ENCODE results near the gene MLN. TPM values are rescaled to one million over a fixed set of nuclear protein-coding genes. Genes with fewer than 3 reads are reported as not detected.

MLN gene
- total RNA-seq, 4 donors from 2014 or later: not detected

DNA sequence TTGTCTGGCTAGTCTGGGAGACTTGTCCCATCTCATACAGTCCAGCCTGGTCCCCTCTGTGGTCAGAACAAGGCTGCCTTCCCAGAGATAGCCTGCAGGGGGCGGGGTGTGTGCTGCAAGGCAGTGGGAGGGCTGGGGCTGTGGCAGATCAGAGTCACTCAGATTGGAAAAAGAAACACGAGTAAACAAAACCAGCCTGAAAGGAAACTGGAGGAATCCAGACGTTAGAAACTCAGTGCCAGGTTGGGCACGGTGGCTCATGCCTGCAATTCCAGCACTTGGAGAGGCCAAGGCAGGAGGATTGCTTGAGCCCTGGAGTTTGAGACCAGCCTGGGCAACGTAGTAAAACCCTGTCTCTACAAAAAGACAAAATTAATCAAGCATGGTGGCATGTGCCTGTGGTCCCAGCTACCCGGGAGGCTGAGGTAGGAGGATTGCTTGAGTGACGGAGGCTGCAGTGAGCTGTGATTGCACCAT, 35.1 kb downstream of the MLN start:
- Histone ChIP-seq H3K36me3 (peaks cover 12 to 16% of the 10 kb centered on the region in 2 donors), H3K4me3 (replicated peaks in 1 of 3) (no peak overlapping the region), H3K9me3 (no peaks in the 10 kb centered on the region), H3K27ac (peak overlapping the region; percentile 33 to 93 (median 81)), H3K27me3 (no peaks in the 10 kb centered on the region), H3K4me1 (peaks cover 26 to 42% of the 10 kb centered on the region in 2 donors)
- DNase-seq: peak; percentile 80 to 86
- TF ChIP-seq, protein P1, sequence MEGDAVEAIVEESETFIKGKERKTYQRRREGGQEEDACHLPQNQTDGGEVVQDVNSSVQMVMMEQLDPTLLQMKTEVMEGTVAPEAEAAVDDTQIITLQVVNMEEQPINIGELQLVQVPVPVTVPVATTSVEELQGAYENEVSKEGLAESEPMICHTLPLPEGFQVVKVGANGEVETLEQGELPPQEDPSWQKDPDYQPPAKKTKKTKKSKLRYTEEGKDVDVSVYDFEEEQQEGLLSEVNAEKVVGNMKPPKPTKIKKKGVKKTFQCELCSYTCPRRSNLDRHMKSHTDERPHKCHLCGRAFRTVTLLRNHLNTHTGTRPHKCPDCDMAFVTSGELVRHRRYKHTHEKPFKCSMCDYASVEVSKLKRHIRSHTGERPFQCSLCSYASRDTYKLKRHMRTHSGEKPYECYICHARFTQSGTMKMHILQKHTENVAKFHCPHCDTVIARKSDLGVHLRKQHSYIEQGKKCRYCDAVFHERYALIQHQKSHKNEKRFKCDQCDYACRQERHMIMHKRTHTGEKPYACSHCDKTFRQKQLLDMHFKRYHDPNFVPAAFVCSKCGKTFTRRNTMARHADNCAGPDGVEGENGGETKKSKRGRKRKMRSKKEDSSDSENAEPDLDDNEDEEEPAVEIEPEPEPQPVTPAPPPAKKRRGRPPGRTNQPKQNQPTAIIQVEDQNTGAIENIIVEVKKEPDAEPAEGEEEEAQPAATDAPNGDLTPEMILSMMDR (IDR thresholded peaks at IDR 0.05): peak in 5 of 6 experiments; percentile 36 to 78 (median 63)
- no peak for TF ChIP-seq POLR2A (IDR thresholded peaks at IDR 0.05)
- 27 to 38% methylated on average over 7 of the region's 7 CpGs for WGBS, 2 donors
- intact Hi-C loops (cut with DNase I): loop anchor here (2.0 to 10.0 kb wide), 2 partner anchors 184 to 386 kb away; partner anchors contain the start of gene BAK1

GRCh38 chr6:33766921-33767907, 36.6 kb downstream of the MLN start:
- no peak overlapping the region for H3K4me3 ChIP-seq (replicated peaks in 1 of 3)
- H3K4me1 ChIP-seq: peaks cover 27 to 44% of the 10 kb centered on the region in 2 donors
- no peaks in the 10 kb centered on the region for H3K27me3 ChIP-seq
- TF ChIP-seq, protein P1 (IDR thresholded peaks at IDR 0.05): no peak
- TF ChIP-seq POLR2A (IDR thresholded peaks at IDR 0.05): no peak
- intact Hi-C loops (cut with DNase I): loop anchor here (10.0 kb wide), 1 partner anchor 182 kb away; the partner anchor contains the start of gene BAK1
- 78 to 85% methylated on average over 11 of the region's 11 CpGs for WGBS, 2 donors
- peaks cover 0 to 2% of the 10 kb centered on the region in 2 donors for H3K36me3 ChIP-seq
- DNase-seq: no peak
- H3K9me3 ChIP-seq: no peaks in the 10 kb centered on the region
- H3K27ac ChIP-seq: no peak overlapping the region

GRCh38 chr6:33765368-33765767, 38.4 kb downstream of the MLN start:
- Histone ChIP-seq H3K9me3 (no peaks in the 10 kb centered on the region), H3K4me3 (replicated peaks in 1 of 3) (no peak overlapping the region), H3K36me3 (no peaks in the 10 kb centered on the region), H3K27me3 (no peaks in the 10 kb centered on the region), H3K4me1 (peaks cover 24 to 44% of the 10 kb centered on the region in 2 donors), H3K27ac (no peak overlapping the region)
- no peak for DNase-seq
- intact Hi-C loops (cut with DNase I): loop anchor here (10.0 kb wide), 1 partner anchor 181 kb away; the partner anchor contains the start of gene BAK1
- TF ChIP-seq POLR2A (IDR thresholded peaks at IDR 0.05): no peak
- TF ChIP-seq, protein P1 (IDR thresholded peaks at IDR 0.05): no peak
- 97 to 98% methylated on average over 9 of the region's 9 CpGs for WGBS, 2 donors

DNA sequence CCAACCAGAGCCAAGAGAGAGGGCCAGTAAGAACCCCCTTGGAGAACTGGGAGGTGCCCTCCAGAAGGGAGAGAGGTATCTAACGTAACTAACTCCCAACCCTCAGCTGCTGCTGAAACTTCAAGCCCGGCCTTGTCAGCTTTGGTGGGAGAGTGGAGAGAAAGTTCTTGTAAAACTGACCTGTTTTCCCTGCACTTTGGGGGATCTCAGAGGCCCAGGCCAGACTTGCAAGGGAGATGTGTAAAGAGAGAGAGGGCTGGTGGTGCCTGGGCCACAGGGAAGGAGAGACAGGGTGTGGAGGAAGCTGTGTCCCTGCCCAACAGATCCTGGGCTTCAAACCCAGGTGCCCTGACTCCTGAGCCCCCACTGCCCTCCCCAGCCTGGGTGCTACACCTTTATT, 39.8 kb downstream of the MLN start:
- no peak for DNase-seq
- H3K36me3 ChIP-seq: no peaks in the 10 kb centered on the region
- TF ChIP-seq, protein P1 (IDR thresholded peaks at IDR 0.05): no peak
- TF ChIP-seq POLR2A (IDR thresholded peaks at IDR 0.05): no peak
- no peak overlapping the region for H3K27ac ChIP-seq
- no peak overlapping the region for H3K4me3 ChIP-seq (replicated peaks in 1 of 3)
- H3K4me1 ChIP-seq: peaks cover 22 to 42% of the 10 kb centered on the region in 2 donors
- intact Hi-C loops (cut with DNase I): loop anchor here (10.0 kb wide), 1 partner anchor 179 kb away; the partner anchor contains the start of gene BAK1
- 77 to 84% methylated on average over 2 of the region's 2 CpGs for WGBS, 2 donors
- H3K9me3 ChIP-seq: no peaks in the 10 kb centered on the region
- H3K27me3 ChIP-seq: no peaks in the 10 kb centered on the region

Data from thyroid gland (tissue), 4 donors.